Type B pancreatic cell (in vitro differentiated cells): ENCODE measurements around the gene MXI1. TPM values are rescaled to one million over a fixed set of nuclear protein-coding genes. Genes with fewer than 3 reads are reported as not detected.

Experiments
- DNase-seq: peaks from one replicate; pipeline ENCODE4 v3.0.0; 2021; ENCODE audit warnings: mixed read lengths; ENCODE audit not compliant: unreplicated experiment; ENCODE audit errors: extremely low spot score
- H3K27ac Mint-ChIP-seq: 2 replicates; pipeline ENCODE4 v1.8.0; 2021; ENCODE audit warnings: mild to moderate bottlenecking, mixed read lengths
- H3K27me3 Mint-ChIP-seq: 2 replicates; pipeline ENCODE4 v1.8.0; 2021; ENCODE audit warnings: mixed read lengths
- H3K36me3 Mint-ChIP-seq: 2 replicates; pipeline ENCODE4 v1.8.0; 2021; ENCODE audit warnings: mixed read lengths
- H3K4me1 Mint-ChIP-seq: one replicate; pipeline ENCODE4 v1.8.0; 2021; ENCODE audit warnings: mixed read lengths; ENCODE audit not compliant: unreplicated experiment
- H3K4me3 Mint-ChIP-seq: 2 replicates; pipeline ENCODE4 v1.8.0; 2021; ENCODE audit warnings: mild to moderate bottlenecking, mixed read lengths
- H3K9me3 Mint-ChIP-seq: 2 replicates; pipeline ENCODE4 v1.8.0; 2021; ENCODE audit warnings: mixed read lengths
- total RNA-seq: library from RNA; stranded (reverse); gene quantifications from 2 replicates; pipeline ENCODE4 v1.2.1, GENCODE V29; 2021; ENCODE audit warnings: low replicate concordance
- TF ChIP-seq, protein P1 (sequence below): fragments of 200-600 bp; sonication (generic); conservative IDR thresholded peaks from 2 replicates; pipeline ENCODE4 v1.5.0; 2021; ENCODE audit warnings: antibody characterized with exemption, mild to moderate bottlenecking

The MXI1 gene
- total RNA-seq, 1 donor from 2014 or later: 34.7 TPM

- Mint-ChIP-seq H3K36me3 (no peaks in the 10 kb centered on the region), H3K27me3 (peaks cover 4% of the 10 kb centered on the region), H3K27ac (no peak overlapping the region), H3K9me3 (no peaks in the 10 kb centered on the region), H3K4me1 (peaks cover 44% of the 10 kb centered on the region), H3K4me3 (no peak overlapping the region)
- TF ChIP-seq, protein P1, sequence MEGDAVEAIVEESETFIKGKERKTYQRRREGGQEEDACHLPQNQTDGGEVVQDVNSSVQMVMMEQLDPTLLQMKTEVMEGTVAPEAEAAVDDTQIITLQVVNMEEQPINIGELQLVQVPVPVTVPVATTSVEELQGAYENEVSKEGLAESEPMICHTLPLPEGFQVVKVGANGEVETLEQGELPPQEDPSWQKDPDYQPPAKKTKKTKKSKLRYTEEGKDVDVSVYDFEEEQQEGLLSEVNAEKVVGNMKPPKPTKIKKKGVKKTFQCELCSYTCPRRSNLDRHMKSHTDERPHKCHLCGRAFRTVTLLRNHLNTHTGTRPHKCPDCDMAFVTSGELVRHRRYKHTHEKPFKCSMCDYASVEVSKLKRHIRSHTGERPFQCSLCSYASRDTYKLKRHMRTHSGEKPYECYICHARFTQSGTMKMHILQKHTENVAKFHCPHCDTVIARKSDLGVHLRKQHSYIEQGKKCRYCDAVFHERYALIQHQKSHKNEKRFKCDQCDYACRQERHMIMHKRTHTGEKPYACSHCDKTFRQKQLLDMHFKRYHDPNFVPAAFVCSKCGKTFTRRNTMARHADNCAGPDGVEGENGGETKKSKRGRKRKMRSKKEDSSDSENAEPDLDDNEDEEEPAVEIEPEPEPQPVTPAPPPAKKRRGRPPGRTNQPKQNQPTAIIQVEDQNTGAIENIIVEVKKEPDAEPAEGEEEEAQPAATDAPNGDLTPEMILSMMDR: no peak
- DNase-seq: no peak
Measured at GRCh38 chr10:110214371-110214826, 7.0 kb downstream of the MXI1 start.

- H3K27me3 Mint-ChIP-seq: peaks cover 4% of the 10 kb centered on the region
- H3K36me3 Mint-ChIP-seq: no peaks in the 10 kb centered on the region
- no peak overlapping the region for H3K27ac Mint-ChIP-seq
- H3K4me1 Mint-ChIP-seq: peaks cover 49% of the 10 kb centered on the region
- DNase-seq: no peak
- no peaks in the 10 kb centered on the region for H3K9me3 Mint-ChIP-seq
- TF ChIP-seq, protein P1: no peak
- H3K4me3 Mint-ChIP-seq: peak overlapping the region; percentile 7
Measured at GRCh38 chr10:110215286-110216170, 8.1 kb downstream of the MXI1 start.

- TF ChIP-seq, protein P1: no peak
- Mint-ChIP-seq H3K36me3 (no peaks in the 10 kb centered on the region), H3K4me3 (no peak overlapping the region), H3K9me3 (no peaks in the 10 kb centered on the region), H3K27me3 (peaks cover under 1% of the 10 kb centered on the region), H3K27ac (no peak overlapping the region), H3K4me1 (peaks cover 49% of the 10 kb centered on the region)
- DNase-seq: no peak
Measured at GRCh38 chr10:110216240-110216639, 8.8 kb downstream of the MXI1 start.

GRCh38 chr10:110216942-110217661 lies 9.7 kb downstream of the MXI1 start:
- no peaks in the 10 kb centered on the region for H3K36me3 Mint-ChIP-seq
- no peaks in the 10 kb centered on the region for H3K27me3 Mint-ChIP-seq
- H3K4me3 Mint-ChIP-seq: no peak overlapping the region
- no peaks in the 10 kb centered on the region for H3K9me3 Mint-ChIP-seq
- peak overlapping the region; percentile 24 for H3K27ac Mint-ChIP-seq
- H3K4me1 Mint-ChIP-seq: peaks cover 49% of the 10 kb centered on the region
- TF ChIP-seq, protein P1: no peak
- no peak for DNase-seq

GRCh38 chr10:110217662-110218008 lies 10.2 kb downstream of the MXI1 start:
- no peaks in the 10 kb centered on the region for H3K27me3 Mint-ChIP-seq
- peaks cover 49% of the 10 kb centered on the region for H3K4me1 Mint-ChIP-seq
- TF ChIP-seq, protein P1: no peak
- DNase-seq: no peak
- no peak overlapping the region for H3K27ac Mint-ChIP-seq
- no peaks in the 10 kb centered on the region for H3K36me3 Mint-ChIP-seq
- no peaks in the 10 kb centered on the region for H3K9me3 Mint-ChIP-seq
- H3K4me3 Mint-ChIP-seq: no peak overlapping the region
